GM18526 (cell line): ENCODE results near the gene GPR132.

Source experiments
- POLR2A ChIP-seq: IDR thresholded peaks from 3 replicates; pipeline ENCODE4 v1.6.1; 2011; ENCODE audit not compliant: insufficient read length; ENCODE audit errors: extremely low read depth

Gene GPR132

DNA sequence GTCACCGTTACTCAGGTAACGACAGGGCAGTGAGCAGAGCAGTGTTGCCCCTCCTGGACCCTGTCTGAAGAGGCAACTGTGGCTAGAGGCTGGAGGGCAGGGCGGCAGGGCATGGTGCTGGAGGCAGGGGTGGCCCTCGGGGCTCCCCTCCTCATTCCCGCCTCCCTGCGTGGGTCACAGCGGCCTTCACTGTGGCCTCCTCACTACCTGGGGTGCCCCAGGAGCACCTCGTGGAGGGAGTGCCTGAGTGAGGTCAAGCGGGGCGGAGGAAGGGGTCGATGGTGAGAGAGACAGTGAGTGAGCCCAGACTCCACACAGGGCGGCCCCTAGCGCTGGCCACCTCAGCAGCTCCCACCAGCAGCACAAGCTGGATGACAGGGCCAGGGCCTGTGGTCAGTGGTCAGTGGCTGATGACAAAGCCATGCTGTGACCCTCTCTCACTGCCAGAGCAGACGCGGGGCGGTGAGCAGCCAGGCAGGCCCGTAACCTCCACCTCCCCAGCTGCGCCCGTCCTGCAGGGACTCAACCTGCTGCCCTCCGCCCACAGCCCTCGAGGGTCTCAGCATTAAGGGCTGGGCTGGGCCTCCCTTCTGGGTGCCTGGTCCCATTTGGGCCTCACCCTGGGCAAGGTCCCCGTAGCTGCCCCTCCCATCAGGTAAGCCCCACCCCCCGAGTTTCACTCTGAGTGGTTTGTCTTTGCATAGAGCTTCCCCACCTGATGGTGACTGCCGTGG is 17.8 kb downstream of the GPR132 start:
- peak; percentile 24 for TF ChIP-seq POLR2A

DNA sequence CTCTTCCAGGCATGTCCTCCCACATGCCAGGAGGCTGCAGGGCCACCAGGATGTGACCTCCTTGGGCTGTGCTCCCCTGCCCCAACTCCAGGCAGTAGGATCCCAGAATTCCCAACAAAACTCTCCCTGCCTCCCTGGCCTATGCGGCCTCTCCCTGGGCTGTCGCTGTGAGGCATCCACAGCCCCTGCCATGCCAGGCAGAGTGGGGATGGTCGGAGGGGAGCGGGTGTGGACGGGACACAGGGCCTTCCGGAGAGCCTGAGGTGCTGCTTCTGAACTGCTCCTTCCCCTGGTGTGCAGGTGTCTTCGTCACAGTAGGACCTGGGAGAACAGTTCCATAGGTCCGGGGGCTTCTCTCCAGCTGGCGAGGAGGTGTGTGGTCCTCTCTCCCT is 18.3 kb downstream of the GPR132 start:
- TF ChIP-seq POLR2A, result no peak

- TF ChIP-seq POLR2A, result no peak
These were observed 19.4 kb downstream of the GPR132 start for GRCh38 chr14:105045710-105046326.

DNA sequence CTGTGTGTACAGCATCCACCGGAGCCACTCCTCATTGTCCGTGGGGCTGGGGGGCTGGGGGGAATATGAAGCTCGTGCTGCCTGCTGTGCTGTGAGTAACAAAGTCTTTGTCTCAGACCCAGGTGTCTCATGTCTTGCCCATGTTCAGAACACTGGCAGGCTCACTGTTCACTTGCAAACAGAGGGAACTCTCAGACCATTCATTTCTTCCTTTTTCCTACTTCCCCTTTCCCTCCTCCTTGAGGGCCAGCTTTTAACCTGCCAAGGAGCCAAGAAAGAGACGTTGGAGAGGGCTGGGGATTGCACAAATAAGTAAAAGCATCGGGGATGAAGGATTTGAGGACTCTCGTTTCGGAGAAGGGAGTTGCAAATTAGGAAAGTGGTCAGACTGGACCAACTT is 21.6 kb downstream of the GPR132 start:
- no peak for TF ChIP-seq POLR2A

GRCh38 chr14:105042813-105043212 is 22.4 kb downstream of the GPR132 start:
- no peak for TF ChIP-seq POLR2A

- no peak for TF ChIP-seq POLR2A
These were observed 23.1 kb downstream of the GPR132 start for GRCh38 chr14:105041841-105042765.

DNA sequence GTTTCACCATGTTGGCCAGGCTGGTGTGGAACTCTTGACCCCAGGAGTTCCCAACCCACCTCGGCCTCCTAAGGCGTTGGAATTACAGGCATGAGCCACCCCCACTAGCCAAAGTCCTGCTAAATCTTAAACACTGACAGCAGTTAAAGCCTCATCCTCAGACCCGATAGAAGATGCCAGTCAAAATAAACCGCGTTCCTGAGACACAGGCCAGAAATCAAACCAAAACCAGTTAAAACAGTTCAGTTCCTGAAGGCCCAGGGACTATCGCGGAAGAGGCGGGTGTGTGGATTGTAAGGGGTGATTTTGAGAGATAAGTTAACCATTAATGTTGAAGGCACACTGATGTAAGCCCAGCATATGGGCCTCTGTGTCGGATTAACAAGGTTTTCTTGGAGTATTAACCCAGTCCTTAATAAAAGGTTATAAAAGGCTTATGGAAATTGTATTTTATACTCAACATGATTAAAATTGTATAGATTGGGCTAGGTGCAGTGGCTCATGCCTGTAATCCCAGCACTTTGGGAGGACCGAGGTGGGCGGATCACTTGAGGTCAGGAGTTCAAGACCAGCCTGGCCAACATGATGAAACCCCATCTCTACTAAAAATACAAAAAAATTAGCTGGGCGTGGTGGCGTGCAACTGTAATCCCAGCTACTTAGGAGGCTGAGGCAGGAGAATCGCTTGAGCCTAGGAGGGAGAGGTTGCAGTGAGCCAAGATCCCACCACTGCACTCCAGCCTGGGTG is 25.6 kb downstream of the GPR132 start:
- TF ChIP-seq POLR2A, result no peak

GRCh38 chr14:105034315-105035039 is 30.8 kb downstream of the GPR132 start:
- TF ChIP-seq POLR2A, result no peak

DNA sequence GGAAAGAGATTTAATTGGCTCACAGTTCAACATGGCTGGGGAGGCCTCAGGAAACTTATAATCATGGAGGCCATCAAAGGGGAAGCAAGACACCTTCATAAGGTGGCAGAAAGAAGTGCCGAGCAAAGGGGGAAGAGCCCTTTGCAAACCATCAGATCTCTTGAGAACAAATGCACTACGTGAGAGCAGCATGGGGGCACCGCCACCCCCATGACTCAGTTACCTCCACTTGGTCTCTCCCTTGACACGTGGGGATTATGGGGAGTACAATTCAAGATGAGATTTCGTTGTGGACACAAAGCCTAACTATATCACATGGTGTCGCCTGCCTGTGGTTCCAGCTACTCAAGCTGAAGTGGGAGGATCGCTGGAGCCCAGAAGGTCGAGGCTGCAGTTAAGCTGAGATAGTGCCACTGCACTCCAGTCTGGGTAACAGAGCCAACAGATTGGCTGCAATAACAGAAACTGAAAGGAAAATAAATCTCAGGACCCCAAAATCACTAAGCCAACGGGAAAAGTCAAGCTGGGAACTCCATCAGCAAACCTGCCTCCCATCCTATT is 34.3 kb downstream of the GPR132 start:
- TF ChIP-seq POLR2A, result no peak

DNA sequence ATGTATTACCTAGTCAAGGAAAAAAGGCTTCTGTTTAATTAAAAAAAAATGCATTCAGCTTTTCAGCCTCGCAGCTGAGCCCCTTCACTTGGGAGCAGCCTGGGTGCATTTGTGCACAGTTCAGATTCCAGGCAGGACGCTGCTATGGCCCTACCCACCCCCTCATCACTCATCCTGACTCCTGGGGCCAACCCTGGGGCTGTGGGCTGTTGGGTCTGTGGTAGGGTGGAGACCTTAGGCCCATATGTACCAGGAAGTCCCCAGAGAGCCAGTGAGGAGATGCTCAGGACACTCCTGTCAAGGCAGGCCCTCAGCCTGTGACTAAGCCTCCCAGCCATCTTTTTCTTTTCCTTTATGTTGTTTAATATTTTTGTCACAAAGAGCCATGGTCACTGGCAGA is 35.0 kb downstream of the GPR132 start:
- TF ChIP-seq POLR2A, result no peak

DNA sequence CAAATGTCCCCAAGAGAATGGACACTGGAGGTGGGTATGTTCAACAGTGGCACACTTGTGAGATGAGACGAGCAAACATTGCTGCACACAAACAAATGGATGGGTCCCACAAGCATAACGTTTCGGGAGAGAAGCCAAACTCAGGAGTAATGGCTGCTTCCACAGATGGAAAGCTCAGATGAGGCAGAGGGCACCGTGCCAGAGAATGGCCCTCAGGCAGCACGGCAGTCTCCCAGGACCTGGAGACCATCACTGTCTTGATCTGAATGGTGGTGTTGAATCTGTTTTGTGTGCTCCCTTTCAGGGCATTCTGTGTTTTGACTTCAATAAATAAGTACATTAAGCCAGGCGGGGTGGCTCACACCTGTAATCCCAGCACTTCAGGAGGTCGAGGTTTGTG is 35.8 kb downstream of the GPR132 start:
- no peak for TF ChIP-seq POLR2A

DNA sequence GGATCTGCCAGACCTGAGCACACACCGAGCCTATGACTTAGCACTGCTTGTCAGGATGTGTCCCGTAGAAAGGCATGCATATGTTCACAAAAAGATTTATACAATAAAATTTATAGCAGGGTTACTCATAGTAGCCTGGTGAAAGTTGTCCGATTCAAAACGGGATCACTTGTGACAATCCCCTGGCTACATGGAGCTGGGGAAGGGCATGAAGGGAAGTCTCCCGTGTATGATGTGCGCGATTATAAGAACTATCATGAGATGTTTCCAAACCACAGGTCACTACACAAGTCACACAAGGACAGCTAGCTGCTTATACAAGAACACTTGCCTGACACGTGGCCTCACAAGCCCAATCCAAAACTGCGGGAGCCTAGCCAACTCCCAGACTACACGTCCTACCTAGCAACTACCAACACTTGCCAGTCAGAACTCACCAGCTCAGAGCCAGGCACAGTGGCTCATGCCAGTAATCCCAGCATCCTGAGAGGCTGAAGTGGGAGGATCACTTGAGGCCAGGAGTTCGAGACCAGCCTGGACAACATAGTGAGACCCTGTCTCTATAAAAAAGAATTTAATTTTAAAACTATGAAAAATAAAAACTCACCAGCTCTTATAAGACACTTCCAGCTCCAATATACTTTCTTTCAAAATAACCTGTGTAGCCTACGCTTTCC is 36.8 kb downstream of the GPR132 start:
- TF ChIP-seq POLR2A, result no peak

DNA sequence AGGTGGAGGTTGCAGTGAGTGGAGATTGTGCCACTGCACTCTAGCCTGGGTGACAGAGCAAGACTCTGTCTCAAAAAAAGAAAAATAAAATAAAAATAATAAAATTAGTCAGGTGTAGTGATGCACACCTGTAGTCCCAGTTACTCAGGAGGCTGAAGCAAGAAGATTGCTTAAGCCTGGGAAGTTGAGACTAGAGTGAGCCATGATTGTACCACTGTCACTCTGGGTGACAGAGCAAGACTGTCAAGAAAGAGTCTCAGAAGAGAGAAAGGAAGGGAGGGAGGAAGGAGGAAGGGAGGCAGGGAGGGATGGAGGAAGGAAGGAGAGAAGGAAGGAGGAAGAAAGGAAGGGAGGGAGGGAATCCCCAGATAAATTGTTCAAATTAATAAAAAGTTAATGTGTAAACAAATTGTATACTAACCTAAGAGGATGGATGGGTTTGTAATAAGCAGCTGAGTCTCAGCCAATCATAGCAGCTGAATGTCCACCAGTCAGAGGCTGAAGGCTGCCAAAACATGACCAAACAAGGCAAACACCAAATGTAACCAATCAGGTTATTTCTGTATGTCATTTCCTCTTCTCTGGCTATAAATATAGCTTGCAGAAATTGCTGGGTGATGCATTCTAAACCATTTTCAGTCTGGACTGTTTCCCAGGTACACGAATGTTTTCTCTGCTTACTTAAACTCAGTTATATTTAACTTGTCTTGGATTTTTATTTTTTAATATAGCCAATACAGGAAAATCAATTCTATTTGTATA is 38.2 kb downstream of the GPR132 start:
- TF ChIP-seq POLR2A, result no peak
